Measurements from ENCODE around the gene CALD1.

DNA sequence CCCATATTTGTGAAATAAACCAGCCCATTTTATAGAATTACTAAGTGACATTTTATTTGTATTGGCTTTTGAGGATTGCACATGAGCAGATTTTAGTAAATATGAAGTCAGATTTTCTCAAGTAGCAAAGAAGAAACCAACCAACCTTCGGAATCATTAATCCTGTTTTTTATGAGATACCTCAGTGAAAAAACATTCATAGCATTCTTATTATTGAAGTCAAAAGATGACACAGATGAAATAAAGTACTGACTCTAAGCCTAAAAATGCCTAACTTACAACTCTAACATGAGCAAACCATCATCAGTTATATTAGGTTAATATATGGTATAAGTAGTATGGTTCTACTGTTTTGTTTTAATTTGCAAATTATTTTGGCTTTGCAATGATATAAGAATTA is 147.0 kb downstream of the CALD1 start:
- TF ChIP-seq, protein P1, sequence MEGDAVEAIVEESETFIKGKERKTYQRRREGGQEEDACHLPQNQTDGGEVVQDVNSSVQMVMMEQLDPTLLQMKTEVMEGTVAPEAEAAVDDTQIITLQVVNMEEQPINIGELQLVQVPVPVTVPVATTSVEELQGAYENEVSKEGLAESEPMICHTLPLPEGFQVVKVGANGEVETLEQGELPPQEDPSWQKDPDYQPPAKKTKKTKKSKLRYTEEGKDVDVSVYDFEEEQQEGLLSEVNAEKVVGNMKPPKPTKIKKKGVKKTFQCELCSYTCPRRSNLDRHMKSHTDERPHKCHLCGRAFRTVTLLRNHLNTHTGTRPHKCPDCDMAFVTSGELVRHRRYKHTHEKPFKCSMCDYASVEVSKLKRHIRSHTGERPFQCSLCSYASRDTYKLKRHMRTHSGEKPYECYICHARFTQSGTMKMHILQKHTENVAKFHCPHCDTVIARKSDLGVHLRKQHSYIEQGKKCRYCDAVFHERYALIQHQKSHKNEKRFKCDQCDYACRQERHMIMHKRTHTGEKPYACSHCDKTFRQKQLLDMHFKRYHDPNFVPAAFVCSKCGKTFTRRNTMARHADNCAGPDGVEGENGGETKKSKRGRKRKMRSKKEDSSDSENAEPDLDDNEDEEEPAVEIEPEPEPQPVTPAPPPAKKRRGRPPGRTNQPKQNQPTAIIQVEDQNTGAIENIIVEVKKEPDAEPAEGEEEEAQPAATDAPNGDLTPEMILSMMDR (conservative IDR thresholded peaks at IDR 0.05; ENCODE audit: low read depth, low read length) = no peak
- TF ChIP-seq EZH2 (IDR thresholded peaks at IDR 0.05; ENCODE audit: low read length, unreplicated experiment) = no peak

All from PC-3 (cell line).